ENCODE measurements around the gene ACP7. TPM values are rescaled to one million over a fixed set of nuclear protein-coding genes. Genes with fewer than 3 reads are reported as not detected.

The ACP7 gene
- total and polyA plus RNA-seq, 2 of the 4 experiments (the other 2 are of a cell fraction) = not detected

DNA sequence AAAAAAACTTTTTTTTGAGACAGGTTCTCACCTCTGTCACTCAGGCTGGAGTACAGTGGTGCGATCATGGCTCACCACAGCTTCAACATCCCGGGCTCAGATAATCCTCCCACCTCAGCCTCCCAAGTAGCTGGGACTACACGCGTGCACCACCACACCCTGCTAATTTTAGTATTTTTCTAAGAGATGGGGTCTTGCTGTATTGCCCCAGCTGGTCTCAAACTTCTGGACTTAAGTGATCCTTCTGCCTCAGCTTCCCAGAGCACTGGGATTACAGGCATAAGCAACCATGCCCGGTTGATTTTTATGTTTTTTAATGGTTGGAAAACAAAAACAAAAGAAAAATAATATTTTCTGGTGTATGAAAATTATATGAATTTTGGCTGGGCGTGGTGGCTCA is 9.2 kb upstream of the ACP7 start:
- CTCF ChIA-PET = no interaction called here
- intact Hi-C loops (cut with micrococcal nuclease) = no loop called here
- no peak overlapping the region for H3K4me3 ChIP-seq (ENCODE audit: insufficient read depth, low read depth, low read length)

More for the DNA sequence above, 9.2 kb upstream of the ACP7 start:
- no peak overlapping the region for H2BK15ac ChIP-seq (ENCODE audit: low read depth, low read length)
- no peak overlapping the region for H2AFZ ChIP-seq (replicated peaks; ENCODE audit: low read length, poor library complexity)
- no peak overlapping the region for H2BK20ac ChIP-seq (ENCODE audit: low read depth, low read length)
- H3K9me3 ChIP-seq (ENCODE audit: control insufficient read depth, insufficient read depth, low read length) = no peaks in the 10 kb centered on the region
- dilution Hi-C loops (cut with HindIII; ENCODE audit: low sequenced_read_pairs, unreplicated experiment) (no loop called here), in situ Hi-C loops (cut with MboI; ENCODE audit: low sequenced_read_pairs) (no loop called here)
- H2BK120ac ChIP-seq (ENCODE audit: low read depth, low read length) = peak overlapping the region; percentile 38; the same call in 1 of the 2 replicates
- no CpG with 5 or more reads among the region's 6 CpGs for WGBS, 2 experiments (ENCODE audit: extremely low coverage in 2 of 2, insufficient read length in 1 of 2)
- no TSS peak for BruUV-seq (replicated peaks)
- peaks cover 13% of the 10 kb centered on the region for H3K9me1 ChIP-seq (ENCODE audit: insufficient read depth, low read length)
- POLR2A ChIA-PET (ENCODE audit: unreplicated experiment) = no interaction called here
- no peak overlapping the region for H3K4ac ChIP-seq (ENCODE audit: low read depth, low read length)
- ATAC-seq (ENCODE audit: low read depth) (no peak), DNase-seq (no peak)
- no peak overlapping the region for H3K23ac ChIP-seq (ENCODE audit: low read depth, low read length)
- H3K9ac ChIP-seq (ENCODE audit: low read depth, low read length) = no peak overlapping the region
- H3K18ac ChIP-seq (ENCODE audit: low read depth, low read length) = no peak overlapping the region
- peaks cover 5% of the 10 kb centered on the region; the same call in 1 of the 2 replicates for H3K4me1 ChIP-seq (ENCODE audit: control insufficient read depth, insufficient read depth, low read length)
- H2BK5ac ChIP-seq (ENCODE audit: low read depth, low read length, poor library complexity, severe bottlenecking) = no peak overlapping the region
- no peak overlapping the region for H3K14ac ChIP-seq (replicated peaks; ENCODE audit: low read depth, low read length)
- H4K91ac ChIP-seq (ENCODE audit: insufficient read depth, low read depth, low read length) = no peak overlapping the region
- H3K36me3 ChIP-seq (ENCODE audit: control insufficient read depth, insufficient read depth, low read length) = no peaks in the 10 kb centered on the region
- H3K27ac ChIP-seq (ENCODE audit: insufficient read depth, low read length) = no peak overlapping the region
- no peaks in the 10 kb centered on the region for H3K27me3 ChIP-seq (ENCODE audit: control insufficient read depth, insufficient read depth, low read length)
- no peaks in the 10 kb centered on the region for H4K20me1 ChIP-seq (ENCODE audit: insufficient read depth, low read length)
- H3K4me2 ChIP-seq (ENCODE audit: low read depth, low read length) = no peak overlapping the region
- no peaks in the 10 kb centered on the region for H3K79me1 ChIP-seq (ENCODE audit: low read depth in 1 of 2, low read length in 2 of 2)
- H2AK9ac ChIP-seq (replicated peaks; ENCODE audit: low read depth, low read length, poor library complexity) = no peak overlapping the region
- H4K8ac ChIP-seq (ENCODE audit: low read depth in 2 of 2, low read length in 2 of 2) = no peak overlapping the region
- TF ChIP-seq POLR2A (IDR thresholded peaks at IDR 0.05; ENCODE audit: low read depth, low read length) = no peak
- TF ChIP-seq SMC3 (IDR thresholded peaks at IDR 0.05; ENCODE audit: low read depth, low read length) = no peak
- TF ChIP-seq, protein P1, sequence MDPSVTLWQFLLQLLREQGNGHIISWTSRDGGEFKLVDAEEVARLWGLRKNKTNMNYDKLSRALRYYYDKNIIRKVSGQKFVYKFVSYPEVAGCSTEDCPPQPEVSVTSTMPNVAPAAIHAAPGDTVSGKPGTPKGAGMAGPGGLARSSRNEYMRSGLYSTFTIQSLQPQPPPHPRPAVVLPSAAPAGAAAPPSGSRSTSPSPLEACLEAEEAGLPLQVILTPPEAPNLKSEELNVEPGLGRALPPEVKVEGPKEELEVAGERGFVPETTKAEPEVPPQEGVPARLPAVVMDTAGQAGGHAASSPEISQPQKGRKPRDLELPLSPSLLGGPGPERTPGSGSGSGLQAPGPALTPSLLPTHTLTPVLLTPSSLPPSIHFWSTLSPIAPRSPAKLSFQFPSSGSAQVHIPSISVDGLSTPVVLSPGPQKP (IDR thresholded peaks at IDR 0.05; ENCODE audit: borderline replicate concordance, low read depth, low read length) = no peak
- no peak for TF ChIP-seq MAFK (IDR thresholded peaks at IDR 0.05; ENCODE audit: low read depth, low read length)
- TF ChIP-seq MAZ (IDR thresholded peaks at IDR 0.05; ENCODE audit: borderline replicate concordance, low read depth, low read length) = no peak
- no peak for TF ChIP-seq RAD21 (IDR thresholded peaks at IDR 0.05; ENCODE audit: low read length)
- no peak for TF ChIP-seq CEBPB (IDR thresholded peaks at IDR 0.05; ENCODE audit: low read depth, low read length)
- no peak for TF ChIP-seq BHLHE40 (IDR thresholded peaks at IDR 0.05; ENCODE audit: low read depth, low read length)
- TF ChIP-seq MXI1 (IDR thresholded peaks at IDR 0.05; ENCODE audit: borderline replicate concordance, low read depth, low read length) = no peak
- no peak for TF ChIP-seq NFE2L2 (IDR thresholded peaks at IDR 0.05; ENCODE audit: low read depth, low read length)
- TF ChIP-seq, protein P2, sequence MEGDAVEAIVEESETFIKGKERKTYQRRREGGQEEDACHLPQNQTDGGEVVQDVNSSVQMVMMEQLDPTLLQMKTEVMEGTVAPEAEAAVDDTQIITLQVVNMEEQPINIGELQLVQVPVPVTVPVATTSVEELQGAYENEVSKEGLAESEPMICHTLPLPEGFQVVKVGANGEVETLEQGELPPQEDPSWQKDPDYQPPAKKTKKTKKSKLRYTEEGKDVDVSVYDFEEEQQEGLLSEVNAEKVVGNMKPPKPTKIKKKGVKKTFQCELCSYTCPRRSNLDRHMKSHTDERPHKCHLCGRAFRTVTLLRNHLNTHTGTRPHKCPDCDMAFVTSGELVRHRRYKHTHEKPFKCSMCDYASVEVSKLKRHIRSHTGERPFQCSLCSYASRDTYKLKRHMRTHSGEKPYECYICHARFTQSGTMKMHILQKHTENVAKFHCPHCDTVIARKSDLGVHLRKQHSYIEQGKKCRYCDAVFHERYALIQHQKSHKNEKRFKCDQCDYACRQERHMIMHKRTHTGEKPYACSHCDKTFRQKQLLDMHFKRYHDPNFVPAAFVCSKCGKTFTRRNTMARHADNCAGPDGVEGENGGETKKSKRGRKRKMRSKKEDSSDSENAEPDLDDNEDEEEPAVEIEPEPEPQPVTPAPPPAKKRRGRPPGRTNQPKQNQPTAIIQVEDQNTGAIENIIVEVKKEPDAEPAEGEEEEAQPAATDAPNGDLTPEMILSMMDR (conservative IDR thresholded peaks at IDR 0.05; ENCODE audit: low read depth, low read length) = no peak
- TF ChIP-seq, protein P3, sequence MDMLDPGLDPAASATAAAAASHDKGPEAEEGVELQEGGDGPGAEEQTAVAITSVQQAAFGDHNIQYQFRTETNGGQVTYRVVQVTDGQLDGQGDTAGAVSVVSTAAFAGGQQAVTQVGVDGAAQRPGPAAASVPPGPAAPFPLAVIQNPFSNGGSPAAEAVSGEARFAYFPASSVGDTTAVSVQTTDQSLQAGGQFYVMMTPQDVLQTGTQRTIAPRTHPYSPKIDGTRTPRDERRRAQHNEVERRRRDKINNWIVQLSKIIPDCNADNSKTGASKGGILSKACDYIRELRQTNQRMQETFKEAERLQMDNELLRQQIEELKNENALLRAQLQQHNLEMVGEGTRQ (IDR thresholded peaks at IDR 0.05; ENCODE audit: low read depth, low read length) = no peak
- no peak for TF ChIP-seq CHD1 (IDR thresholded peaks at IDR 0.05; ENCODE audit: low read depth, low read length)
- no peak for TF ChIP-seq RFX5 (IDR thresholded peaks at IDR 0.05; ENCODE audit: low read depth, low read length)
- H2AK5ac ChIP-seq (ENCODE audit: low read depth, low read length) = no peak overlapping the region; the same call in 1 of the 2 replicates
- H4K5ac ChIP-seq (ENCODE audit: low read depth, low read length) = no peak overlapping the region
- no peak overlapping the region for H3K56ac ChIP-seq (ENCODE audit: extremely low read depth, insufficient read depth, low read length)
